Myocyte (in vitro differentiated cells): ENCODE measurements around the gene COLGALT1. TPM values are rescaled to one million over a fixed set of nuclear protein-coding genes. Genes with fewer than 3 reads are reported as not detected.
"Not testable (repeated sequence)": the region's sequence is repeated elsewhere in the genome, so short reads cannot be mapped to it uniquely, and the experiment has no call there.

Experiments used
- DNase-seq: peaks from one replicate; pipeline ENCODE4 v3.0.0-alpha.2; 2012; ENCODE audit warnings: low read depth
- polyA plus RNA-seq: library from polyadenylated mRNA; unstranded; fragments of >200 nt; gene quantifications from one replicate; pipeline ENCODE4 v1.2.1, GENCODE V29; 2012; ENCODE audit warnings: missing spikeins
- total RNA-seq: library from RNA; depleted of rRNA; stranded (reverse); fragments of >200 nt; gene quantifications from 2 replicates; pipeline ENCODE4 v1.2.3, GENCODE V29; 2014

The COLGALT1 gene
- total RNA-seq: 83.4 and 92.8 TPM in 2 replicates
- 106 TPM for polyA plus RNA-seq

- peak; percentile 98 for DNase-seq
Observed at GRCh38 chr19:17555480-17555928, at the start of gene COLGALT1. COLGALT1 (plus strand) TSS chr19:17555649; CDS start chr19:17555714, 65 bp downstream.

GRCh38 chr19:17506745-17507144, 48.7 kb upstream of the COLGALT1 start:
- peak; percentile 40 for DNase-seq

GRCh38 chr19:17508558-17508933, 46.9 kb upstream of the COLGALT1 start:
- not testable (repeated sequence) for DNase-seq

GRCh38 chr19:17510220-17510993, 45.0 kb upstream of the COLGALT1 start:
- peak; percentile 46 for DNase-seq

- DNase-seq: peak; percentile 87
Observed at GRCh38 chr19:17511724-17512573, 43.5 kb upstream of the COLGALT1 start.

GRCh38 chr19:17512574-17512939, 42.9 kb upstream of the COLGALT1 start:
- DNase-seq: no peak

- DNase-seq: no peak
Observed at GRCh38 chr19:17515408-17516149, 39.9 kb upstream of the COLGALT1 start.

GRCh38 chr19:17517898-17518297, 37.6 kb upstream of the COLGALT1 start:
- no peak for DNase-seq

- not testable (repeated sequence) for DNase-seq
Observed at GRCh38 chr19:17518654-17519053, 36.8 kb upstream of the COLGALT1 start.

- DNase-seq: no peak
Observed at GRCh38 chr19:17519967-17520366, 35.5 kb upstream of the COLGALT1 start.

- DNase-seq: no peak
Observed at GRCh38 chr19:17520865-17521264, 34.6 kb upstream of the COLGALT1 start.

- no peak for DNase-seq
Observed at GRCh38 chr19:17522988-17523872, 32.2 kb upstream of the COLGALT1 start.

GRCh38 chr19:17524651-17525050, 30.8 kb upstream of the COLGALT1 start:
- DNase-seq: no peak

- no peak for DNase-seq
Observed at GRCh38 chr19:17525141-17525540, 30.3 kb upstream of the COLGALT1 start.

- no peak for DNase-seq
Observed at GRCh38 chr19:17526922-17527321, 28.5 kb upstream of the COLGALT1 start.

- no peak for DNase-seq
Observed at GRCh38 chr19:17527326-17527725, 28.1 kb upstream of the COLGALT1 start.

- DNase-seq: no peak
Observed at GRCh38 chr19:17528610-17529009, 26.8 kb upstream of the COLGALT1 start.

- DNase-seq: no peak
Observed at GRCh38 chr19:17529239-17530158, 25.9 kb upstream of the COLGALT1 start.

GRCh38 chr19:17530586-17530985, 24.9 kb upstream of the COLGALT1 start:
- DNase-seq: no peak
